ENCODE measurements around the gene WAC. TPM values are rescaled to one million over a fixed set of nuclear protein-coding genes. Genes with fewer than 3 reads are reported as not detected.

The WAC gene
- polyA plus RNA-seq, 1 donor from 2014 or later: 63.9 TPM

DNA sequence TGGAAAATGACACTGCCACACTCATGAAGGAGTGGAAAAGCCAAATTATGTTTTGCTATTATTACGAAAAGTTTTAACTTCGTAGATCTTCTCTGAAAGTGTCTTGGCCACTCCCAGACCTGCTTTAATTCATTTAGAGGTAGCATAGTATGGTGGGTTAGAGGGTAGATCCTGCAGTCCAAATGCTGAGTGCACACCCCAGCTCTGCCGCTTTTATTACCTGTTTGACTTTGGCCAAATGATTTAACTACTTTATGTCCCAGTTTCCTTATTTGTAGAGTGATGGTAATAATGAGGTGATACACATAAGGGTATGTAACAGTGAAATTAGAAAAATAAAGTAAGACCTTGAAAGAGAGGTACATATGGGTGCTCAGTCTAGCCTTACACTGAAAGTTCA, 23.6 kb upstream of the WAC start:
- Histone ChIP-seq H2AFZ (ENCODE audit: low read depth, low read length) (no peak overlapping the region), H3K27ac (ENCODE audit: low read length) (no peak overlapping the region), H3K4me2 (ENCODE audit: low read length) (no peak overlapping the region), H3K79me2 (replicated peaks; ENCODE audit: insufficient read depth, low read length) (no peaks in the 10 kb centered on the region), H3F3A (ENCODE audit: insufficient read depth, low read length, poor library complexity, severe bottlenecking) (no peaks in the 10 kb centered on the region), H3K9ac (ENCODE audit: low read length) (no peak overlapping the region), H4K20me1 (ENCODE audit: insufficient read depth) (no peaks in the 10 kb centered on the region), H3K4me3 (ENCODE audit: low read length) (no peak overlapping the region), H3K9me2 (ENCODE audit: insufficient read depth, low read length) (no peaks in the 10 kb centered on the region), H3K9me3 (ENCODE audit: low read length) (no peaks in the 10 kb centered on the region), H3K36me3 (ENCODE audit: insufficient read depth, low read length) (no peaks in the 10 kb centered on the region), H3K27me3 (ENCODE audit: insufficient read depth, low read depth, low read length) (no peaks in the 10 kb centered on the region)
- TF ChIP-seq EZH2 (IDR thresholded peaks at IDR 0.05; ENCODE audit: borderline replicate concordance, insufficient read depth, low read length, poor library complexity, severe bottlenecking): no peak
- TF ChIP-seq MXI1 (conservative IDR thresholded peaks at IDR 0.05; ENCODE audit: poor library complexity, severe bottlenecking): no peak
- TF ChIP-seq, protein P1, sequence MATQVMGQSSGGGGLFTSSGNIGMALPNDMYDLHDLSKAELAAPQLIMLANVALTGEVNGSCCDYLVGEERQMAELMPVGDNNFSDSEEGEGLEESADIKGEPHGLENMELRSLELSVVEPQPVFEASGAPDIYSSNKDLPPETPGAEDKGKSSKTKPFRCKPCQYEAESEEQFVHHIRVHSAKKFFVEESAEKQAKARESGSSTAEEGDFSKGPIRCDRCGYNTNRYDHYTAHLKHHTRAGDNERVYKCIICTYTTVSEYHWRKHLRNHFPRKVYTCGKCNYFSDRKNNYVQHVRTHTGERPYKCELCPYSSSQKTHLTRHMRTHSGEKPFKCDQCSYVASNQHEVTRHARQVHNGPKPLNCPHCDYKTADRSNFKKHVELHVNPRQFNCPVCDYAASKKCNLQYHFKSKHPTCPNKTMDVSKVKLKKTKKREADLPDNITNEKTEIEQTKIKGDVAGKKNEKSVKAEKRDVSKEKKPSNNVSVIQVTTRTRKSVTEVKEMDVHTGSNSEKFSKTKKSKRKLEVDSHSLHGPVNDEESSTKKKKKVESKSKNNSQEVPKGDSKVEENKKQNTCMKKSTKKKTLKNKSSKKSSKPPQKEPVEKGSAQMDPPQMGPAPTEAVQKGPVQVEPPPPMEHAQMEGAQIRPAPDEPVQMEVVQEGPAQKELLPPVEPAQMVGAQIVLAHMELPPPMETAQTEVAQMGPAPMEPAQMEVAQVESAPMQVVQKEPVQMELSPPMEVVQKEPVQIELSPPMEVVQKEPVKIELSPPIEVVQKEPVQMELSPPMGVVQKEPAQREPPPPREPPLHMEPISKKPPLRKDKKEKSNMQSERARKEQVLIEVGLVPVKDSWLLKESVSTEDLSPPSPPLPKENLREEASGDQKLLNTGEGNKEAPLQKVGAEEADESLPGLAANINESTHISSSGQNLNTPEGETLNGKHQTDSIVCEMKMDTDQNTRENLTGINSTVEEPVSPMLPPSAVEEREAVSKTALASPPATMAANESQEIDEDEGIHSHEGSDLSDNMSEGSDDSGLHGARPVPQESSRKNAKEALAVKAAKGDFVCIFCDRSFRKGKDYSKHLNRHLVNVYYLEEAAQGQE (IDR thresholded peaks at IDR 0.05; ENCODE audit: borderline replicate concordance): no peak
- no peak for TF ChIP-seq EP300 (conservative IDR thresholded peaks at IDR 0.05; ENCODE audit: poor library complexity, severe bottlenecking)

DNA sequence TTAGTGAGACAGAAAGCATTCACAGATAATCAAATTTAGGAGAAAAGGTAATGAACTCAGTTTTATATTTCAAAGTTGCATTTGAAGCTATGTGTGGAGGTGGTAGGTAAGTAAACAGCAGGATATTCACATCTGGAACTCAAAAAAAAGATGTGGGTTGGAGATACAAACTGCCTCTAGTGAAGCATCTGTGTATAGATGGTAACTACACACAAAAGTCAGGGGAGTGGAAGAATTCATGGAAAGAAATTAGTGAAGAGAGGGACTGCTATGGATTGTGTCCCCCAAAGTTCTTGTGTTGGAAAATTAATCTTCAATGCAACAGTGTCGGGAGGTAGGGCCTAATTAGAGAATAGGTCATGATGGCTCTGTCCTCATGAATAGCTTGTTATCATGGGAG, 18.3 kb upstream of the WAC start:
- Histone ChIP-seq H3K27me3 (ENCODE audit: insufficient read depth, low read depth, low read length) (no peaks in the 10 kb centered on the region), H3K9me3 (ENCODE audit: low read length) (no peaks in the 10 kb centered on the region), H3K36me3 (ENCODE audit: insufficient read depth, low read length) (no peaks in the 10 kb centered on the region), H3F3A (ENCODE audit: insufficient read depth, low read length, poor library complexity, severe bottlenecking) (no peaks in the 10 kb centered on the region), H3K79me2 (replicated peaks; ENCODE audit: insufficient read depth, low read length) (no peaks in the 10 kb centered on the region), H4K20me1 (ENCODE audit: insufficient read depth) (no peaks in the 10 kb centered on the region), H2AFZ (ENCODE audit: low read depth, low read length) (no peak overlapping the region), H3K4me2 (ENCODE audit: low read length) (no peak overlapping the region), H3K9me2 (ENCODE audit: insufficient read depth, low read length) (no peaks in the 10 kb centered on the region), H3K9ac (ENCODE audit: low read length) (no peak overlapping the region), H3K4me3 (ENCODE audit: low read length) (no peak overlapping the region), H3K27ac (ENCODE audit: low read length) (no peak overlapping the region)
- TF ChIP-seq RAD21 (conservative IDR thresholded peaks at IDR 0.05) (no peak), SMC3 (conservative IDR thresholded peaks at IDR 0.05; ENCODE audit: poor library complexity) (no peak), POLR2AphosphoS5 (IDR thresholded peaks at IDR 0.05) (no peak), EZH2 (IDR thresholded peaks at IDR 0.05; ENCODE audit: borderline replicate concordance, insufficient read depth, low read length, poor library complexity, severe bottlenecking) (no peak), EP300 (conservative IDR thresholded peaks at IDR 0.05; ENCODE audit: poor library complexity, severe bottlenecking) (no peak), CTCF (IDR thresholded peaks at IDR 0.05; ENCODE audit: poor library complexity, severe bottlenecking) (no peak), MXI1 (conservative IDR thresholded peaks at IDR 0.05; ENCODE audit: poor library complexity, severe bottlenecking) (no peak), TAF1 (IDR thresholded peaks at IDR 0.05; ENCODE audit: low read depth) (no peak)
- TF ChIP-seq, protein P1 (IDR thresholded peaks at IDR 0.05; ENCODE audit: borderline replicate concordance): no peak
